ENCODE data around the gene INKA1. TPM values are rescaled to one million over a fixed set of nuclear protein-coding genes. Genes with fewer than 3 reads are reported as not detected.

Gene INKA1
- total and polyA plus RNA-seq, 9 of the 15 experiments (the other 6 are each of a cell fraction or from before 2014, with no cell fraction given), result 0.55 to 13.9 (median 6.7) TPM

DNA sequence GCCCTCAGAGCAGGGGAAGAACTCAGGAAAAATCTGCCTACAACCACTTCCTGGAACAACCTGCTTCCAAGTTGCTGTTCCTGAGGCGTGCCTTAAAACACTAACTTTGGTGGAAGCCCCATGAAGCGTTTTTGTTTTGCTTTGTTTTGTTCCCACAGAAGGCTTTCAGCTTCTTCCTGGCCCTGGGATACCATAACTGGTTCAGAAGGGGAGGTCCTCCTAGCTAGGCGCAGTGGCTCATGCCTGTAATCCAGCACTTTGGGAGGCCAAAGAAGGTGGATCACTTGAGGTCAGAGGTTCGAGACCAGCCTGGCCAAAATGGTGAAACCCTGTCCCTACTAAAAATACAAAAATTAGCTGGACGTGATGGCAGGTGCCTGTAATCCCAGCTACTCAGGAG, 15.5 kb upstream of the INKA1 start:
- H4K20me1 ChIP-seq (replicated peaks; ENCODE audit: control insufficient read depth, insufficient read depth, low read length), result no peaks in the 10 kb centered on the region
- BruUV-seq (replicated peaks), result no TSS peak
- no peak for TF ChIP-seq SREBF1 (IDR thresholded peaks at IDR 0.05; ENCODE audit: borderline replicate concordance, low read depth, low read length)
- TF ChIP-seq, protein P1, sequence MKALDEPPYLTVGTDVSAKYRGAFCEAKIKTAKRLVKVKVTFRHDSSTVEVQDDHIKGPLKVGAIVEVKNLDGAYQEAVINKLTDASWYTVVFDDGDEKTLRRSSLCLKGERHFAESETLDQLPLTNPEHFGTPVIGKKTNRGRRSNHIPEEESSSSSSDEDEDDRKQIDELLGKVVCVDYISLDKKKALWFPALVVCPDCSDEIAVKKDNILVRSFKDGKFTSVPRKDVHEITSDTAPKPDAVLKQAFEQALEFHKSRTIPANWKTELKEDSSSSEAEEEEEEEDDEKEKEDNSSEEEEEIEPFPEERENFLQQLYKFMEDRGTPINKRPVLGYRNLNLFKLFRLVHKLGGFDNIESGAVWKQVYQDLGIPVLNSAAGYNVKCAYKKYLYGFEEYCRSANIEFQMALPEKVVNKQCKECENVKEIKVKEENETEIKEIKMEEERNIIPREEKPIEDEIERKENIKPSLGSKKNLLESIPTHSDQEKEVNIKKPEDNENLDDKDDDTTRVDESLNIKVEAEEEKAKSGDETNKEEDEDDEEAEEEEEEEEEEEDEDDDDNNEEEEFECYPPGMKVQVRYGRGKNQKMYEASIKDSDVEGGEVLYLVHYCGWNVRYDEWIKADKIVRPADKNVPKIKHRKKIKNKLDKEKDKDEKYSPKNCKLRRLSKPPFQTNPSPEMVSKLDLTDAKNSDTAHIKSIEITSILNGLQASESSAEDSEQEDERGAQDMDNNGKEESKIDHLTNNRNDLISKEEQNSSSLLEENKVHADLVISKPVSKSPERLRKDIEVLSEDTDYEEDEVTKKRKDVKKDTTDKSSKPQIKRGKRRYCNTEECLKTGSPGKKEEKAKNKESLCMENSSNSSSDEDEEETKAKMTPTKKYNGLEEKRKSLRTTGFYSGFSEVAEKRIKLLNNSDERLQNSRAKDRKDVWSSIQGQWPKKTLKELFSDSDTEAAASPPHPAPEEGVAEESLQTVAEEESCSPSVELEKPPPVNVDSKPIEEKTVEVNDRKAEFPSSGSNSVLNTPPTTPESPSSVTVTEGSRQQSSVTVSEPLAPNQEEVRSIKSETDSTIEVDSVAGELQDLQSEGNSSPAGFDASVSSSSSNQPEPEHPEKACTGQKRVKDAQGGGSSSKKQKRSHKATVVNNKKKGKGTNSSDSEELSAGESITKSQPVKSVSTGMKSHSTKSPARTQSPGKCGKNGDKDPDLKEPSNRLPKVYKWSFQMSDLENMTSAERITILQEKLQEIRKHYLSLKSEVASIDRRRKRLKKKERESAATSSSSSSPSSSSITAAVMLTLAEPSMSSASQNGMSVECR (CRISPR knock-in tag; IDR thresholded peaks at IDR 0.05), result no peak
- no peak for TF ChIP-seq ARID1B (IDR thresholded peaks at IDR 0.05)
- TF ChIP-seq, protein P2, sequence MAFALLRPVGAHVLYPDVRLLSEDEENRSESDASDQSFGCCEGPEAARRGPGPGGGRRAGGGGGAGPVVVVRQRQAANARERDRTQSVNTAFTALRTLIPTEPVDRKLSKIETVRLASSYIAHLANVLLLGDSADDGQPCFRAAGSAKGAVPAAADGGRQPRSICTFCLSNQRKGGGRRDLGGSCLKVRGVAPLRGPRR (CRISPR knock-in tag; IDR thresholded peaks at IDR 0.05), result no peak
- no peak for TF ChIP-seq MTA3 (IDR thresholded peaks at IDR 0.05; ENCODE audit: borderline replicate concordance)
- no peak for TF ChIP-seq CREB1 (IDR thresholded peaks at IDR 0.05)
- TF ChIP-seq CREB1 (CRISPR knock-in tag; IDR thresholded peaks at IDR 0.05), result no peak
- TF ChIP-seq KDM4B (IDR thresholded peaks at IDR 0.05; ENCODE audit: borderline replicate concordance in 2 of 2, low read depth in 1 of 2), result no peak
- no peak for TF ChIP-seq POU5F1 (IDR thresholded peaks at IDR 0.05; ENCODE audit: borderline replicate concordance, low read depth, low read length, partially characterized antibody)
- no peak for TF ChIP-seq HLTF (IDR thresholded peaks at IDR 0.05)
- no peak for TF ChIP-seq ZNF408 (CRISPR knock-in tag; IDR thresholded peaks at IDR 0.05; ENCODE audit: low read depth)
- no peak for TF ChIP-seq CCAR2 (IDR thresholded peaks at IDR 0.05; ENCODE audit: low read depth, low read length)
- no peak for TF ChIP-seq ZNF586 (CRISPR knock-in tag; conservative IDR thresholded peaks at IDR 0.05)
- H3K27ac ChIP-seq (ENCODE audit: extremely low read depth, low read depth, low read length), result peak overlapping the region; percentile 91; the same call in 2 of the 3 replicates
- no peak overlapping the region for H3K4me3 ChIP-seq
- POLR2A ChIA-PET, result interaction anchor here (0.6 to 2.8 kb wide), 5 partner anchors 16 to 415 kb away, joined by 3 to 16 read pairs (median 3); partner anchors contain the start of gene INKA1
- DNase-seq (ENCODE audit: extremely low read depth in 1 of 4, low spot score in 3 of 4), result no peak
- in situ Hi-C loops (cut with MboI) (no loop called here), intact Hi-C loops (cut with micrococcal nuclease) (no loop called here)
- no peak for ATAC-seq
- no peak for FAIRE-seq
- H3K27me3 ChIP-seq (ENCODE audit: control insufficient read depth in 2 of 2, insufficient read depth in 2 of 2, low read length in 2 of 2), result no peaks in the 10 kb centered on the region
- H2AFZ ChIP-seq (ENCODE audit: low read depth, low read length), result peak overlapping the region; percentile 82; the same call in 1 of the 2 replicates
- H3K4me1 ChIP-seq (replicated peaks in 1 of 2; ENCODE audit: control insufficient read depth in 2 of 2, insufficient read depth in 2 of 2, low read length in 2 of 2), result peaks cover 12 to 23% of the 10 kb centered on the region in 2 experiments; a peak in 4 of 5 replicates
- CTCF ChIA-PET (ENCODE audit: low intra/inter-chr PET ratio), result no interaction called here
- H3K4me2 ChIP-seq (ENCODE audit: insufficient read depth, low read length), result peak overlapping the region; percentile 74; the same call in 1 of the 2 replicates
- H3K9ac ChIP-seq (ENCODE audit: insufficient read depth in 1 of 2, low read depth in 2 of 2, low read length in 2 of 2), result peak overlapping the region in 1 of 2 experiments; percentile 76; a peak in 2 of 4 replicates
- peaks cover 14% of the 10 kb centered on the region; the same call in 2 of the 3 replicates for H3K36me3 ChIP-seq (ENCODE audit: control insufficient read depth, insufficient read depth, low read length)
- 57% methylated on average over 3 of the region's 5 CpGs for WGBS (ENCODE audit: insufficient coverage, low coverage, missing lambda C conversion rate)
- peaks cover 40% of the 10 kb centered on the region for H3K79me2 ChIP-seq (ENCODE audit: control insufficient read depth, insufficient read depth, low read length)
- H3K9me1 ChIP-seq (ENCODE audit: control insufficient read depth, insufficient read depth, low read length), result no peaks in the 10 kb centered on the region
- no peaks in the 10 kb centered on the region for H3K9me3 ChIP-seq (replicated peaks; ENCODE audit: control insufficient read depth, insufficient read depth, low read depth, low read length)

All from K562 (cell line).